ENCODE data around the gene MAPKAP1. TPM values are rescaled to one million over a fixed set of nuclear protein-coding genes. Genes with fewer than 3 reads are reported as not detected.

The MAPKAP1 gene
- total RNA-seq, 2 donors from 2014 or later = 75.3 to 91.6 TPM

DNA sequence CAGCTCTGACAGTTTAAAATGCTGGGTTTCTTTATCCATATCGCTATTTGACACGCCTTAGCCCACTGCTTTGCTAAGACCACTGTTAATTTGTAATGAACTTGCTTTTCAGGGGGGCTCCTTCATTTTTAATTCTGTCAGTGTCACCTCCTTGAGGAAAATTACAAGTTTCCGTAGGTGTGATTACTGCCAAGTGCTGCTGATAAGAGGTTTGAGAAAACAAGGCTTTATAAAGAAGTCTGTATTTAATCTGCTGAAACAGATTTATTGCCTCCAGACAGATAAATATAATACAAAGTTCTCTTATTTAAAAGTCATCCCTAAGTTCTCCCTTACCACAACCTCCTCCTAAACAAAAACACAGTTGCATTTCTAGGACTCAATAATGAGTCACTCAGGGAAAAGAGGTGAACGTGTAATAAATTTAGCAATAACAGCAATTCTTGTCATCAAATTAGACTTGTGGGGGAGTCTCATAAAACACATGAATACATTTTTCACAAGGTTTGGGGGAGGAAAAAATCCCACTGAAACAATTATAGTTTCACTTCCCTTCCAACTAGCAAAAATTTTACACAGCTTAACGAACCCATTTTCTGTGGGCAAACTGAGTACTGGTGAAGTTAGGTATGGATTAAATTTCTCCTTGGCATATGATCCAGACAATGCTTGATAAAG is 72.8 kb downstream of the MAPKAP1 start:
- Mint-ChIP-seq H3K27ac (no peak overlapping the region), H3K36me3 (ENCODE audit: low read depth) (peaks cover 3% of the 10 kb centered on the region), H3K4me3 (no peak overlapping the region), H3K9me3 (no peaks in the 10 kb centered on the region), H3K27me3 (ENCODE audit: insufficient read depth) (no peaks in the 10 kb centered on the region), H3K4me1 (peaks cover 36% of the 10 kb centered on the region)
- no peak overlapping the region for H3K27ac ChIP-seq (ENCODE audit: low read depth, low read length)
- no peak overlapping the region for H3K9ac ChIP-seq (ENCODE audit: extremely low read depth, low read length, poor library complexity, severe bottlenecking)
- H3K4me3 ChIP-seq (ENCODE audit: low read length) = no peak overlapping the region
- no peaks in the 10 kb centered on the region for H3K27me3 ChIP-seq (ENCODE audit: control insufficient read depth, insufficient read depth, low read length, poor library complexity, severe bottlenecking)
- TF ChIP-seq, protein P1, sequence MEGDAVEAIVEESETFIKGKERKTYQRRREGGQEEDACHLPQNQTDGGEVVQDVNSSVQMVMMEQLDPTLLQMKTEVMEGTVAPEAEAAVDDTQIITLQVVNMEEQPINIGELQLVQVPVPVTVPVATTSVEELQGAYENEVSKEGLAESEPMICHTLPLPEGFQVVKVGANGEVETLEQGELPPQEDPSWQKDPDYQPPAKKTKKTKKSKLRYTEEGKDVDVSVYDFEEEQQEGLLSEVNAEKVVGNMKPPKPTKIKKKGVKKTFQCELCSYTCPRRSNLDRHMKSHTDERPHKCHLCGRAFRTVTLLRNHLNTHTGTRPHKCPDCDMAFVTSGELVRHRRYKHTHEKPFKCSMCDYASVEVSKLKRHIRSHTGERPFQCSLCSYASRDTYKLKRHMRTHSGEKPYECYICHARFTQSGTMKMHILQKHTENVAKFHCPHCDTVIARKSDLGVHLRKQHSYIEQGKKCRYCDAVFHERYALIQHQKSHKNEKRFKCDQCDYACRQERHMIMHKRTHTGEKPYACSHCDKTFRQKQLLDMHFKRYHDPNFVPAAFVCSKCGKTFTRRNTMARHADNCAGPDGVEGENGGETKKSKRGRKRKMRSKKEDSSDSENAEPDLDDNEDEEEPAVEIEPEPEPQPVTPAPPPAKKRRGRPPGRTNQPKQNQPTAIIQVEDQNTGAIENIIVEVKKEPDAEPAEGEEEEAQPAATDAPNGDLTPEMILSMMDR (conservative IDR thresholded peaks at IDR 0.05) = no peak
- 88 to 95% methylated on average over 2 to 5 of the region's 5 CpGs for WGBS, 2 experiments (ENCODE audit: insufficient coverage in 1 of 2, insufficient read length in 1 of 2)
- H3K9me3 ChIP-seq (ENCODE audit: control insufficient read depth, low read length) = no peaks in the 10 kb centered on the region
- DNase-seq = no peak
- H3K36me3 ChIP-seq (ENCODE audit: control insufficient read depth, insufficient read depth, low read length) = no peaks in the 10 kb centered on the region
- peaks cover 17% of the 10 kb centered on the region for H3K4me1 ChIP-seq (ENCODE audit: control insufficient read depth, insufficient read depth, low read length)

DNA sequence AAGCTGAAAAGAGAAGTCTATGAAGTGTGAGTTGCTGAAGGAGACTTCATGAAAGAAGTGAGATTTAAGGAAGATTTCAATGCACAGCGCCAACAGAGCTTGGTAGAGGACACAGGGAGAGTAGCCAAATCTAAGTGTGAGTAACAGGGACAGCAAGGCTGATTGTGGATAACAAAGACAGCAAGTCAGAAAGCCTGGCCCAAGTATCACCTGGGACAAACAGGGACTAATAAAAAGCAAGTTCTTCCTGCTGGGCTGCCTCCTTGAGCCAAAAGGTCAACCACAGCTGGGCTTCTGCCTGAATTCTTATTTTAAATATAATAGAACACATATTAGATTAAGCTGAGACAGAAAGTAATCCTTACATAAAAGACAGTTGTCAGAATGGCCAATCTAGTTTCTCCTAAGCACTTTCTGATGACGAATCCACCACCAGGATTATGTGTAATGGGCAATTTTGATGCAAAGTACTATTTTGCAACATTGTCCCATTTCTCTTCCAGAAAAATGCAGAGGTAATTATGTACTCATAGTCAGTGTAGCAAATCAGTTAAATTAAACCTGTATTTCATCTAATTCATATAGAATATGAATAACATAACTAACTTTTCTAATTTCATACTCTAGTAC is 73.8 kb downstream of the MAPKAP1 start:
- Histone ChIP-seq H3K36me3 (ENCODE audit: control insufficient read depth, insufficient read depth, low read length) (no peaks in the 10 kb centered on the region), H3K9me3 (ENCODE audit: control insufficient read depth, low read length) (no peaks in the 10 kb centered on the region), H3K27me3 (ENCODE audit: control insufficient read depth, insufficient read depth, low read length, poor library complexity, severe bottlenecking) (no peaks in the 10 kb centered on the region), H3K27ac (ENCODE audit: low read depth, low read length) (no peak overlapping the region), H3K9ac (ENCODE audit: extremely low read depth, low read length, poor library complexity, severe bottlenecking) (no peak overlapping the region), H3K4me3 (ENCODE audit: low read length) (peak overlapping the region; percentile 1), H3K4me1 (ENCODE audit: control insufficient read depth, insufficient read depth, low read length) (peaks cover 17% of the 10 kb centered on the region)
- peaks cover 36% of the 10 kb centered on the region for H3K4me1 Mint-ChIP-seq
- peak overlapping the region; percentile 12 for H3K27ac Mint-ChIP-seq
- H3K9me3 Mint-ChIP-seq = no peaks in the 10 kb centered on the region
- H3K36me3 Mint-ChIP-seq (ENCODE audit: low read depth) = peaks cover 3% of the 10 kb centered on the region
- no peak overlapping the region for H3K4me3 Mint-ChIP-seq
- TF ChIP-seq, protein P1 (conservative IDR thresholded peaks at IDR 0.05) = no peak
- 78 to 85% methylated on average over 2 of the region's 2 CpGs for WGBS, 2 experiments (ENCODE audit: insufficient coverage in 1 of 2, insufficient read length in 1 of 2)
- DNase-seq = no peak
- no peaks in the 10 kb centered on the region for H3K27me3 Mint-ChIP-seq (ENCODE audit: insufficient read depth)

DNA sequence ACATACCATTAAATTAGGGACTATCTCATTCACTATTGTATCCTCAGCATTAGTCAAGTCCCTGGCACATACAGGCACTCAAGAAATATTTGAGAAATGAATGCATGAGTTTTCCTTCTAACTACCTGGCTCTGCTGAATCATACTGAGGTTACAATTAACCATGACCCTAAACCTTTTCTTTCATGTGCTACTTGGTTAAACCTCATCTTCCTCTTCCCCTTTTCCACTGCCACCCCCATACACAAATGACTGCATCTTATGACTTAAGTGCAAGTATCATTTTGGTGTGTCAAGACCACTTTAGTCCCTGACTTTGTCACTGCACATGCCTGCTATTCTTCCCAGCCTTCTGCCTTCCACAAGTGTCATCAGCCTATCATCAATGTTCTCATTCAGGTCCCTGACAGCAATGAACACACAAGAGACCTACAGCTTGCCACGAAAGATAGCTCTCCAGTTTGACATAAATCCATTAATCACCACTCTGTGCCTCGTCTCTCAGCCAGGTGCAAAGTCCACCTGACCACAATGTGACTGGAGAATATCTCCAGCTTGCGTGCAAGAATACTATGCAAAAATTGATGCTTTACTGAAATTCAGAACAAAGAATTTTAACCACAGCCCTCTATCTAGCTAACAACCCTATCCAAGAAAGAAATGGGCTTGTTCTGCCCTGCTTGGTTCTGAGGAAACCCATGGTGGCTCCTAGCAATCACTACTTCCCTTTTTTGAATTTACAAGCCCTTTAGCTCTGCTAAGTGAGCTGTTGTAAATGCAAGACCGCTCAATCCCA is 74.5 kb downstream of the MAPKAP1 start:
- H3K4me1 ChIP-seq (ENCODE audit: control insufficient read depth, insufficient read depth, low read length) = peaks cover 17% of the 10 kb centered on the region
- no peaks in the 10 kb centered on the region for H3K9me3 ChIP-seq (ENCODE audit: control insufficient read depth, low read length)
- Mint-ChIP-seq H3K36me3 (ENCODE audit: low read depth) (peaks cover 3% of the 10 kb centered on the region), H3K27me3 (ENCODE audit: insufficient read depth) (no peaks in the 10 kb centered on the region), H3K9me3 (no peaks in the 10 kb centered on the region), H3K4me3 (no peak overlapping the region), H3K27ac (peak overlapping the region; percentile 16), H3K4me1 (peaks cover 36% of the 10 kb centered on the region)
- WGBS, 2 experiments (ENCODE audit: insufficient coverage in 1 of 2, insufficient read length in 1 of 2) = 86 to 96% methylated on average over 3 to 4 of the region's 4 CpGs
- H3K4me3 ChIP-seq (ENCODE audit: low read length) = peak overlapping the region; percentile 1
- no peak overlapping the region for H3K9ac ChIP-seq (ENCODE audit: extremely low read depth, low read length, poor library complexity, severe bottlenecking)
- DNase-seq = no peak
- no peaks in the 10 kb centered on the region for H3K27me3 ChIP-seq (ENCODE audit: control insufficient read depth, insufficient read depth, low read length, poor library complexity, severe bottlenecking)
- TF ChIP-seq, protein P1 (conservative IDR thresholded peaks at IDR 0.05) = no peak
- H3K36me3 ChIP-seq (ENCODE audit: control insufficient read depth, insufficient read depth, low read length) = no peaks in the 10 kb centered on the region
- H3K27ac ChIP-seq (ENCODE audit: low read depth, low read length) = no peak overlapping the region
